Neuron (in vitro differentiated cells): Measurements from ENCODE around the gene LRRTM4.

ENCODE experiments used
- H2AFZ ChIP-seq: one replicate; pipeline ENCODE4 v1.6.1; 2013; ENCODE audit warnings: low read depth, mild to moderate bottlenecking, inconsistent platforms, low read length, moderate library complexity
- H3K27me3 ChIP-seq: one replicate; pipeline ENCODE4 v1.6.1; 2013; ENCODE audit warnings: low read length; ENCODE audit not compliant: insufficient read depth
- H3K36me3 ChIP-seq: one replicate; pipeline ENCODE4 v1.6.1; 2013; ENCODE audit warnings: low read length; ENCODE audit not compliant: insufficient read depth
- H3K4me1 ChIP-seq: one replicate; pipeline ENCODE4 v1.6.1; 2013; ENCODE audit warnings: low read length; ENCODE audit not compliant: insufficient read depth
- H3K4me3 ChIP-seq: 2 replicates; pipeline ENCODE4 v1.5.1; 2013; ENCODE audit warnings: mild to moderate bottlenecking, low read length, moderate library complexity
- H3K9me3 ChIP-seq: one replicate; pipeline ENCODE4 v1.6.1; 2013; ENCODE audit warnings: low read length

Gene LRRTM4

GRCh38 chr2:77443076-77443475 is 79.1 kb downstream of the LRRTM4 start:
- H3K27me3 ChIP-seq = no peaks in the 10 kb centered on the region
- H3K9me3 ChIP-seq = no peaks in the 10 kb centered on the region
- no peak overlapping the region for H2AFZ ChIP-seq
- no peaks in the 10 kb centered on the region for H3K36me3 ChIP-seq
- H3K4me1 ChIP-seq = no peaks in the 10 kb centered on the region
- no peak overlapping the region for H3K4me3 ChIP-seq

DNA sequence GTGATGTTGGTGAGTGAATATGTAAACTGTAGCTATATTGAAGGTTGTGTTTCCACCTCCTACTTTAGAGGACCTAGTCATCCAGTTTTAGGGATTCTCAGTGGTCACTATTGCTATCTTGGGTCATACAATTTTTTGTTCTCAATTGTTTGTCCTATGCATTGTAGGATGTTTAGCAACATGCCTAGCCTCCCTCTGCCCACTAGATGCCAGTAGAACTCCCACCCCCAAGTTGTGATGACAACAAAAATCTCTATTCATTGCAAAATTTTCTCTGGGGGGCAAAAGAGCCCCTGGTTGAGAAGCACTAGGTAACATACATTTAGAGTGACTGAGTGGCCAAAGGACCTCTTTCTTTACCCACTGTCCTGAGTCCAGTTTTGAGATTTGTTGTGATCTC is 87.3 kb downstream of the LRRTM4 start:
- Histone ChIP-seq H2AFZ (no peak overlapping the region), H3K4me3 (no peak overlapping the region), H3K27me3 (no peaks in the 10 kb centered on the region), H3K36me3 (no peaks in the 10 kb centered on the region), H3K9me3 (no peaks in the 10 kb centered on the region), H3K4me1 (no peaks in the 10 kb centered on the region)

- Histone ChIP-seq H3K27me3 (no peaks in the 10 kb centered on the region), H2AFZ (no peak overlapping the region), H3K4me1 (no peaks in the 10 kb centered on the region)
These were observed 93.2 kb downstream of the LRRTM4 start for GRCh38 chr2:77428946-77429345.

GRCh38 chr2:77421971-77422370 is 100.2 kb downstream of the LRRTM4 start:
- Histone ChIP-seq H3K27me3 (no peaks in the 10 kb centered on the region), H3K4me3 (no peak overlapping the region), H2AFZ (no peak overlapping the region), H3K36me3 (no peaks in the 10 kb centered on the region), H3K4me1 (no peaks in the 10 kb centered on the region), H3K9me3 (no peaks in the 10 kb centered on the region)

More at GRCh38 chr2:77428946-77429345, 93.2 kb downstream of the LRRTM4 start:
- H3K9me3 ChIP-seq = no peaks in the 10 kb centered on the region
- H3K4me3 ChIP-seq = no peak overlapping the region
- H3K36me3 ChIP-seq = no peaks in the 10 kb centered on the region

DNA sequence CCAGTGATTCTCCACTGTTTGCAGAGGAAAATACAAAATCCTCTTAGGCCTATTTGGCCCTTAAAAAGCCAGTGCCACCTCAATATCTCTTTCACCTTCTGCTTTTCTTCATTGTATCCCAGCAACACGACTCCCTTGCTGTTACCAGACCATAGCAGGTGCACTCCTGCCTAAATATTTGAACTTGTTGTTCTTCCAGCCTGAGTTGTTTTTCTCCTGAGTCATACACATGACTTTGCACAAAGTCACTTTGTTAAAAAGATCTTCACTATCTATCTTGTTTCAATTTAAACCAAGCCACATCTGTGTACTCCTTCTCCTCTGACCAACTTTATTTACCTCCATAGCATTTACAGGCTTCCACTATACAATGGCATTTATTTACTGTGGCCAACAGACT is 103.6 kb downstream of the LRRTM4 start:
- H3K4me3 ChIP-seq = no peak overlapping the region
- H3K27me3 ChIP-seq = no peaks in the 10 kb centered on the region
- H3K36me3 ChIP-seq = no peaks in the 10 kb centered on the region
- H2AFZ ChIP-seq = no peak overlapping the region
- H3K9me3 ChIP-seq = no peaks in the 10 kb centered on the region
- H3K4me1 ChIP-seq = no peaks in the 10 kb centered on the region

GRCh38 chr2:77404189-77404588 is 118.0 kb downstream of the LRRTM4 start:
- no peak overlapping the region for H2AFZ ChIP-seq
- H3K36me3 ChIP-seq = no peaks in the 10 kb centered on the region
- H3K9me3 ChIP-seq = no peaks in the 10 kb centered on the region
- no peaks in the 10 kb centered on the region for H3K27me3 ChIP-seq
- H3K4me1 ChIP-seq = no peaks in the 10 kb centered on the region
- H3K4me3 ChIP-seq = no peak overlapping the region

DNA sequence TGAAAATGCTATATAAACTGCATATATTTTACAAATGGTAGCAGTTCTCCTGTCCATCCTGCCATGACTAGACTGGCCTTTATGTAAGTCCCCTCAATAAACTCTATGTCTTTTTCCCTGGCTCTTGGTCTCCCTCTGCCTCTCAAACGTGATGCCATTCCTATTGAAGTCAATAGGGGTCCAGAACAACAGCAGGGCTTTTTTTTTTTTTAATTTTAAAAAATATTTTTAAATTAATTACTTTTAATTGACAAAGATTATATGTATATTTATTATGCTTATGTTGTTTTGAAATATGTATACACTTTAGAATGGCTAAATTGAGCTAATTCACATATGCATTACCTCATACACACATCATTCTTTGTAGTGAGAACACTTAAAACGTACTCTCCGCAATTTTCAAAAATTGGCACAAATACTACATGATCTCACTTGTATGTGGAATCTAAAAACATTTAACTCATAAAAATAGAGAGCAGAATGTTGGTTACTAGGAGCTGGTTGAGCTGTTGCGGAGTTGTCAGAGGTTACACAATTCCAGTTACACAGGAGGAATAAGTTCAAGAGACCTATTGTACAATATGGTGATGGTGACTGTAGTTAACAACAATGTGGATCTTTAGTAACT is 123.1 kb downstream of the LRRTM4 start:
- no peaks in the 10 kb centered on the region for H3K4me1 ChIP-seq
- H3K9me3 ChIP-seq = no peaks in the 10 kb centered on the region
- no peak overlapping the region for H3K4me3 ChIP-seq
- H3K27me3 ChIP-seq = no peaks in the 10 kb centered on the region
- H3K36me3 ChIP-seq = no peaks in the 10 kb centered on the region
- no peak overlapping the region for H2AFZ ChIP-seq

- Histone ChIP-seq H3K9me3 (no peaks in the 10 kb centered on the region), H3K27me3 (no peaks in the 10 kb centered on the region), H3K36me3 (no peaks in the 10 kb centered on the region), H2AFZ (no peak overlapping the region), H3K4me1 (no peaks in the 10 kb centered on the region), H3K4me3 (no peak overlapping the region)
These were observed 124.4 kb downstream of the LRRTM4 start for GRCh38 chr2:77397763-77398162.

DNA sequence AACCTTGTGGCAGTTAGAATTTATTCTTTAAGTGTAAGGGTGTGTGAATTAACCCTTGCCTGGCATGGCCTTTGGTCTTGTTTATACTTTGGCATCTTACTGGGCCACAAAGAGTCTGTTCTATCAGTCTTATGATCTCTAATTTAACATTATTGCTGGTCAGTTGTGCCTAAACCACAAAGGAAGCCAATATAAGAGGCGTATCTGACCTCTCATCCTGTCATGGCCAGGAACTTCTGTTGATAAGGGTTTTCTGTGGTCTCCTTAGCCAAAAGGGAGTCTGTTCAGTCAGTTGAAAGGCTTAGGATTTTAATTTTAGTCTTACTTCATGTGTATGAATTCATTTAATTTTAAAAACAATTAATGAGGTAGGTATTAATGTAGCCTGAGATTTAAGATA is 127.2 kb downstream of the LRRTM4 start:
- Histone ChIP-seq H3K9me3 (no peaks in the 10 kb centered on the region), H2AFZ (no peak overlapping the region), H3K4me3 (no peak overlapping the region), H3K27me3 (no peaks in the 10 kb centered on the region), H3K4me1 (no peaks in the 10 kb centered on the region), H3K36me3 (no peaks in the 10 kb centered on the region)

GRCh38 chr2:77391119-77391518 is 131.1 kb downstream of the LRRTM4 start:
- no peak overlapping the region for H3K4me3 ChIP-seq
- H2AFZ ChIP-seq = no peak overlapping the region
- peaks cover 4% of the 10 kb centered on the region for H3K4me1 ChIP-seq
- H3K36me3 ChIP-seq = no peaks in the 10 kb centered on the region
- H3K9me3 ChIP-seq = no peaks in the 10 kb centered on the region
- no peaks in the 10 kb centered on the region for H3K27me3 ChIP-seq

DNA sequence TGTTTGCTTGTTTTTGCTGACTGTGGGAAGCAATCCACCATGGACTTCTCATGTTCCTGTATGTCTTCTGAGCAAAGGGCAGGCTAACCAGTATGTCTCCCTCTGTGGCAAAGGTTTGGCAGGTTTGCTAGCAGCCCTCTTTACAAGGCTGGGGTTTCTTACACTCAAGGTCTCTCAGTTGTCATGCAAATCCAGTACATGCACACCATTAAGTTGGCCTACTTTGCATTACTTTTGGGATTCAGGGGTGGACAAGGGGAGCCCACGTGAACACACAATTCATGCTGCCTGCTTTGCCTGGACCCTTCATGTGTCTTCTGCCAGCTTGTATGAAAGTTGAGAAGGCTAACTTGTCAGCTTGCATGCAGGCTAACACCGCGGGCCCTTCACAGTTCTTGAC is 134.9 kb downstream of the LRRTM4 start:
- Histone ChIP-seq H3K4me3 (no peak overlapping the region), H2AFZ (peak overlapping the region; percentile 21), H3K36me3 (no peaks in the 10 kb centered on the region), H3K4me1 (peaks cover 4% of the 10 kb centered on the region), H3K9me3 (no peaks in the 10 kb centered on the region), H3K27me3 (no peaks in the 10 kb centered on the region)

DNA sequence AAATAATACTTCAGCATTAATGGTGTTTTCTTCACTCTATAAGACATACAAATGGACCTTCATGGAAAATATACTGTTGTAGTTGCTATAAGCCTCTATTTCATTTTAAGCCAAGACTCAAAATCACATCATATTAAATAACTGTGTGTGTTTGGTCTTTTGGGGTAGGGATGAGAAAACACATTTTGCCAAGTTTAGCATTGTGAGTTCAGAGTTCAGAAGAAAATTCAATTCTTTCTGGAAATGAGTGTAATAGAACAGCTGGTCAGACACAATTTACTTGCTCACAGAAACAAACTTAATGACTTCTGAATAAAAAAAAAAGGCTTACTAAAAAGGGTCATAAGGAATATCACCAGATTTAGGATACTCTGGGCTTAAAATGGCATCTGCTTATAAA is 149.5 kb downstream of the LRRTM4 start:
- H3K4me1 ChIP-seq = no peaks in the 10 kb centered on the region
- no peak overlapping the region for H2AFZ ChIP-seq
- H3K36me3 ChIP-seq = no peaks in the 10 kb centered on the region
- H3K9me3 ChIP-seq = no peaks in the 10 kb centered on the region
- no peak overlapping the region for H3K4me3 ChIP-seq
- H3K27me3 ChIP-seq = no peaks in the 10 kb centered on the region

GRCh38 chr2:77370511-77370910 is 151.7 kb downstream of the LRRTM4 start:
- H3K36me3 ChIP-seq = no peaks in the 10 kb centered on the region
- H3K9me3 ChIP-seq = no peaks in the 10 kb centered on the region
- no peak overlapping the region for H2AFZ ChIP-seq
- H3K4me3 ChIP-seq = no peak overlapping the region
- H3K4me1 ChIP-seq = no peaks in the 10 kb centered on the region
- no peaks in the 10 kb centered on the region for H3K27me3 ChIP-seq

- H3K4me3 ChIP-seq = no peak overlapping the region
- no peaks in the 10 kb centered on the region for H3K4me1 ChIP-seq
- H2AFZ ChIP-seq = no peak overlapping the region
These were observed 158.9 kb downstream of the LRRTM4 start for GRCh38 chr2:77363277-77363676.

More at GRCh38 chr2:77363277-77363676, 158.9 kb downstream of the LRRTM4 start:
- no peaks in the 10 kb centered on the region for H3K9me3 ChIP-seq
- H3K36me3 ChIP-seq = no peaks in the 10 kb centered on the region
- no peaks in the 10 kb centered on the region for H3K27me3 ChIP-seq
